ENCODE results near the gene SIX3.

The SIX3 gene

GRCh38 chr2:44943693-44944101 lies 2.2 kb downstream of the SIX3 start:
- no peak for DNase-seq (ENCODE audit: low read depth)

DNA sequence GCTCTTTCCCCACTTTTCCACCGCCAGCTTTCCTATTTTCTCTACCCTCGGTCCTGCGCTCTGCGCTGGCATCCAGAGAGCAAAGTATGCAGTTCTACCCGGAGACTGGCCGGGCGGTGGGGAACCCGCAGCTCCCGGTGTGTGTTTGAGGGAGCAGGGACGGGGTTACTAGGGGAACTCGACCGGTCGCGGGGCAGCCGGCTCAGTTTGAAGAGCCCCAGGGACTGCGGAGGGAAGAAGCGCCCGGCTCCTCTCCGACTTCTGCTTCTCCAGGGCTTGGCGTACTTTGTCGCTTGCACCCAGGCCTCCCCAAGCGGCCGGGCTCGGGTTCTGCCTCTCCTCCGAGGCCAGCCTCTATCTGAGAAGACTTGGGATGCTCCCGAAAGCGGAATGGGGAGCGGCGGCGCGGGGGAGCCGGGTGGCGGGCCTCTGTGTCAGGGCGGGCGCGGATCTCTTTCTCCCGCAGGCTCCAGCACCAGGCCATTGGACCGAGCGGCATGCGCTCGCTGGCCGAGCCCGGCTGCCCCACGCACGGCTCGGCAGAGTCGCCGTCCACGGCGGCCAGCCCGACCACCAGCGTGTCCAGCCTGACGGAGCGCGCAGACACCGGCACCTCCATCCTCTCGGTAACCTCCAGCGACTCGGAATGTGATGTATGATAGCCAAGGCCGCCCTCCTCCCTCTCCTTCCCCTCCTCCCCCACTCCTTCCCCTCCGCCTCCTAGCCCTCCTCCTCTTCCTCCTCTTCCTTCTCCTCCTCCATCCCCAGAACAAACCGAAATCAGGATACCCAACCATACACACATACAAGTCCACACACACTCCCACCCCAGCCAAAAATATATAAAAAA lies 2.8 kb downstream of the SIX3 start:
- no peak for DNase-seq (ENCODE audit: low read depth)

GRCh38 chr2:44944952-44945612 lies 3.6 kb downstream of the SIX3 start:
- no peak for DNase-seq (ENCODE audit: low read depth)

GRCh38 chr2:44945676-44946371 lies 4.3 kb downstream of the SIX3 start:
- no peak for DNase-seq (ENCODE audit: low read depth)

- no peak for DNase-seq (ENCODE audit: low read depth)
Measured at GRCh38 chr2:44946372-44947027, 5.0 kb downstream of the SIX3 start.

DNA sequence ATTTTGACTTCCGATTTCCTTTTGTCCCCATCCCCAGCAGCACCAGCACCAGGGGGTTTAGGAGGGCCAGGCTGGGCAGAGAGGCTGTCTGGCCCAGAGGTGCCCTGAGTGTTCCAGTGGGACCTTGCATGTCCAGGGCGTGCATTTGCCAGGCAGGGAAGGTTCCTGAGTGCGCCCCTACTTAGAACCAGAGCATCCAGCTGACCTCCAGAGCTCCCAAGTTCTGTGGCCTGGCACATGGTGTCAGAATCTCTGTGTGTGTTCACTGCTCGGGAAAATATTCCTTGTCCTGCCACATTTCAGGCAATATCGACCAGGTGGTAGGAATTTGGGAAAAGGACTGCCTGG lies 5.5 kb downstream of the SIX3 start:
- DNase-seq (ENCODE audit: low read depth) = no peak

GRCh38 chr2:44948565-44949328 lies 7.2 kb downstream of the SIX3 start:
- DNase-seq (ENCODE audit: low read depth) = no peak

- no peak for DNase-seq (ENCODE audit: low read depth)
Measured at GRCh38 chr2:44949329-44950151, 8.0 kb downstream of the SIX3 start.

DNA sequence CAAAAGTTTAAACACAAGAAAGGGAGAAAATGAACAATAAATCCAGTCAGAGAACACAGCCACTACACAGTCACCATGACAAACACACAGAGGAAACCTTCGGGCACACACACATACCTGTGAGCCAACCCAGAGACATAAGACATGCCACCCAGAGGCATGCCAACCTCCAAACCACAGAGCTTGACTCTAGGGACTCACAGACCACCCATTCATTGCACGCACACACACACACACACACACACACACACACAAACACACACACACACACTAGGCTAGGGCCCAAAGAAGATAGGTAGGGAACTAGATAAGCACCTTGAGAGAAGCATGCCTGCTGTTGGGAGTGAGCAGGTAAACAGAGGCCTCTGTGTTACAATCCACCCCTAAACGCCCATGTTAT lies 9.1 kb downstream of the SIX3 start:
- DNase-seq (ENCODE audit: low read depth) = no peak

GRCh38 chr2:44951124-44951523 lies 9.6 kb downstream of the SIX3 start:
- no peak for DNase-seq (ENCODE audit: low read depth)

DNA sequence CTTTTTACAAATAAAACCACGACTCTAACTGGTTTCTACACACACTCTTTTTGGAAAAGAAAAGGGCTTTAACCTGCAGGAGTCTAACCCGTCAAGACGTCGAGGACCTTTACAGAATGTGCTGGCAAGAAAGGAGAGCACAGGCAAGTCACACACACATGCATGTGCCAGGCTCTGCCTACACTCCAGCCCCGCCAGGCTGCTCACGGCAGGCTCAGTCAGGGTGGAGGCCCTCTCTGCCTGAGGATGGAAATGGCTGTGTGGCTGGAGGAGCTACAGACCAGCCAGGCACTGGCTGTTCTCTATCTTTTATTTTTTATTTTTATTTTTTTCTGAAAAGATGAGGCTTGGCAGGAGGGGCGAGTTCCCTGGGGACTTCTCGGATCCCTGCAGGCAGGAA lies 10.2 kb downstream of the SIX3 start:
- DNase-seq (ENCODE audit: low read depth) = no peak

GRCh38 chr2:44952143-44952805 lies 10.8 kb downstream of the SIX3 start:
- DNase-seq (ENCODE audit: low read depth) = no peak

GRCh38 chr2:44952806-44953498 lies 11.4 kb downstream of the SIX3 start:
- DNase-seq (ENCODE audit: low read depth) = no peak

GRCh38 chr2:44953499-44953883 lies 12.0 kb downstream of the SIX3 start:
- DNase-seq (ENCODE audit: low read depth) = no peak

DNA sequence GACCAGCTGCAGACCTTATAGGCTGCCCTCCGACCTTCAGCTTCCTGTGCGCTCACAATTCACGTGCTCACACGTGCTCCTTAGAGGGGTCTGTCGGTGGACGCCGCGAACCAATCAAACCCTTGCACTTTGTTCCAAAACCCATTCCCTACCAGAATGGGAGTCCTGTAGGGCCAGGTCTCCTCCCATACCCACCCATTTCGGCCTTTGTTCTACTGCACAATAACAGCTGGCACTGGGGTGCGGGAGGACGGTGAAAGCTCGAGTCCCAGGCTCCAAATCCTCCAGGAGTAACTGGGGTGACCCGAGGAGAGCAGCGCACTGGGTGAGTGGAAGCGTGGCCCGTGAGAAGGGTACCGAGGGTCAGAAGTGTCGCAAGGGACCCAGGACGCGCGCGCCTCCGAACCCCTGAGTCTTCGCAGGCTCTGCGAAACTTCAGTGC lies 13.0 kb downstream of the SIX3 start:
- DNase-seq (ENCODE audit: low read depth) = no peak

DNA sequence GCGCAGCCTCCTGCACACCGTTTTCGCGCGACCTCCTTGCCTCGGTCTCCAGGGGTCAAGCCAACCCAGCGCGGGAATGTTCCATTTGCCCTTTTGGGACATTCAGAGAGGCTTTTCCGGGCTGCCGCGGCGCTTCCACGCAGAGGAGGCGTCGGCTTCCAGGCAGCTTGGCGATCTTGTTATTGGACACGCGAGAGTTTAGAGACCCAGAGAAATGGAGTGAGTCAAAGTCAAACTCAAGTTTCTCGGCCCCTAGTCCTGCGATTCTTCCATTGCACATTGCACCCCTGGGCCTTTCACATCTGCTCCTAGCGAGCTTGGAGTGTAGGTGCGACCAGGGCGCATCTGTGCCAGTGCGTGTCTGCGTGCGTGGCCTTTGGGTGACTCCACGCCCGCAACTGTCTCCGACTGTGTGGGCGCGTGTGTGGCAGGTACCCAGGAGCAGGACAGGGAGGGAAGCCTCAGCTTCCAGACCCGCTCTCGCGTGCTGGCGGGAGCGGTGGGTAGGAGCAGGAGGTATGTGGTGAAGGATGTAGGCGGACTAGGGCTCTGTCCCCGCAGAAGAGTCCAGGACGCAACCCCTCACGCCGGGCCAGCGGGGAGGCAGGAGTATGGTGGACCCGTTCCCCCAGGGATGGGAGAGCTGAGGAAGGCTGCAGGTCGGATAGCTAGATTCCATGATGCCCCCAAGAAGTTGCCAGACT lies 13.5 kb downstream of the SIX3 start:
- DNase-seq (ENCODE audit: low read depth) = no peak

DNA sequence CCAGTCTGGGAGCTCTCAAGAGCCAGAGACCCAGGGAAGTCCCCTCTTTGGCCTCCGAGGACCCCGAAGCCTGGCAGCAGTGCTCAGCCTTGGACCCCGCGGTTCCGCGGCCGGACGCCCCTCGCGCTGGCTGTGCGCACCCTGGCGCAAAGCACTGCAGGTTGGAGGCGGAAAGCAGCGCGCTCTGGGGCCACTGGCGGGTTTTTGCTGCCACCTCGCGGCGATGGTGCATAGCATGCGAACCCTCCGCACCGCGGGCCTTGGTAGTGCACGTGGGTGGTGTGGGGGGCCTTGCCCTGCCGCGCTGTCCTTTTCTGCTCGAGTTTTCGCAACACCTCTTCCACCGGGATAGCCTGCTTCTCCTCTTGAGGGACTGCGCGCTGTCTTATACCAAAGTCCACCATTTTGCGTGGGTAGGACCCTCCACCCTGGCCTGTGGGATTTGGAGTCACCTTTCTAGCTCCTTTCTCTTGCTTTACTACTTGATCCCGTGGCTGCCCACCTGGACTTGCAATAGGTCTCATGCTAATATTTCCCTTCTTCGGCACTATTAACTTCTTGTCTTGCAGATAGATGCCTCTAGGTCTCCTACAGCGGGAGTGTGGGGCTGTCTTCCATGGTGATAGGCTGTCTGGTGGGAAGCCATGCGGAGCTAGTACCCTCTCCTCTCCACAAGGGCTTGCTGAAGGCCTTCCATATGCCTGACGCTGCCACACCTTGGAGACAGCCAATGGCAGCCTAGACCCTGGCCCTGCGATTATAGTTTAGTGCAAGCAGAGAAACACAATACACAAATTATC lies 14.3 kb downstream of the SIX3 start:
- peak; percentile 74 for DNase-seq (ENCODE audit: low read depth)

DNA sequence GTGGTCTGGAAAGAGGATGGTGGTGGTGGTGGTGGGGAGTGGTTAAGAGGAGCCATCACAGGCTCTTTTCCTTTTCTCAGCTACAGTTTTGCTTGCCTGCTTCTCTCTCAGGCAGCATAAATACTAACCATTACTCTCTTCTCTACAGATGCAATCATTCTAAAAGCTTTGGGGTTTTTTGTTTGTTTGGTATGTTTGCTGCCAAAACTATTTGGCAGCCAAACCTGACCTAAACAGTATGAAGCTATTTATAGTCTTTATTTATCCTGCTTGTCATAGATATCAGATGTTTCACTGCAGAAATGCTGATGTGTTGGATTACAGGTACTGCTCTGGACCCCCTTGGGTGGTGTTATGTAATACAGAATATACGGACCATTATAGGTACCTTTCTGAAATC lies 15.3 kb downstream of the SIX3 start:
- no peak for DNase-seq (ENCODE audit: low read depth)

Data from stimulated activated CD8-positive, alpha-beta memory T cell treated with anti-CD3 and anti-CD28 coated beads, Interleukin-7, amount 100 ng/mL, for 24 hours (primary cell).